AG09319 (cell line): Measurements from ENCODE around the gene RHOT1.
A peak's percentile ranks its signal among the peaks of the same experiment; 100 is the strongest.
"Not testable (repeated sequence)": the region's sequence is repeated elsewhere in the genome, so short reads cannot be mapped to it uniquely, and the experiment has no call there.

Source experiments
- DNase-seq: peaks from one replicate; pipeline ENCODE4 v3.0.0-alpha.2; 2010; ENCODE audit warnings: low read depth; ENCODE audit errors: extremely low read depth
- CTCF ChIP-seq: IDR thresholded peaks from 2 replicates; pipeline ENCODE4 v1.5.1; 2011; ENCODE audit warnings: low read depth, mild to moderate bottlenecking, inconsistent platforms, low read length, moderate library complexity

Gene RHOT1

DNA sequence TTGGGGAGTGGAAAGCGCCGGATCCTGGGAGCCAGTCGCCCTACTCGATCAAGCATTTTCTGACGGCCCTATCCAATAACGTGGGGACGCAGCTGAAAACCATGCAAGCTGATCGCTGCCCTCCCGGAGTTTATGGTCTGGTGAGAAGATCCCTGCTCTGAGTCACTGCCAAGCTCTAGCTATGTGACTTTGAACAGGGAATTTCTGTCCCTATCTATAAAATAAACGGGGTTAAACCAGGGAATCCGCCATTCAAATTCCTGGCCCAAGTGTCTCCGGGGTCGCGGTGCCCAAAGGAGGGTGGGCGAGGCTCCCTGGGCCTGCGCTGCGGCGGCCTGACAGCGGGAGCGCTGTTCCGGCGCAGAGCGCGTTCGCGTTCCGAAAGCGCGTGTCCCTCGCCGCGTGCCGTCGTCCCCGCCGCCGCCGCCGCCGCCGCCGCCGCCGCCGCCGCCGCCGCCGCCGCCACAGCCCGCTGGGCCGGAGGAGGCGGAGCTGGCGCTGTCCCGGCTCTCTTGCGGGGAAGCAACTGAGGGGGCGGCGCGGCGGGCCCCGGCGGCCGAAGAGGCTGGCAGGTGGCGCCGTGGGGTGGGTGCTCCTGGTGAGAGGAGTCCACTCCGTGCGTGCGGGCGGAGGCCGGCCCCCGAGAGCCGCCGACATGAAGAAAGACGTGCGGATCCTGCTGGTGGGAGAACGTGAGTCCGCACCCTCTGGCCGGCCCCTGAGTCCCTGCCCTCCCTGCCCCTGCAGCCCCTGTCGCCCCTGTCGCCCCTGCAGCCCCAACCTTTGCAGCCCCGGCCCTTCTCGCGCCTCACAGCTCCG, at the start of gene RHOT1:
RHOT1 (plus strand) TSS at position 465 of the 819 bp plus-strand sequence; CDS start at position 656, 191 bp downstream.
- no peak for DNase-seq

GRCh38 chr17:32099686-32100085, 42.6 kb upstream of the RHOT1 start:
- no peak for DNase-seq
- no peak for TF ChIP-seq CTCF

More for the DNA sequence above, at the start of gene RHOT1:
- TF ChIP-seq CTCF, result peak; percentile 58

GRCh38 chr17:32100323-32100722, 42.0 kb upstream of the RHOT1 start:
- not testable (repeated sequence) for DNase-seq

DNA sequence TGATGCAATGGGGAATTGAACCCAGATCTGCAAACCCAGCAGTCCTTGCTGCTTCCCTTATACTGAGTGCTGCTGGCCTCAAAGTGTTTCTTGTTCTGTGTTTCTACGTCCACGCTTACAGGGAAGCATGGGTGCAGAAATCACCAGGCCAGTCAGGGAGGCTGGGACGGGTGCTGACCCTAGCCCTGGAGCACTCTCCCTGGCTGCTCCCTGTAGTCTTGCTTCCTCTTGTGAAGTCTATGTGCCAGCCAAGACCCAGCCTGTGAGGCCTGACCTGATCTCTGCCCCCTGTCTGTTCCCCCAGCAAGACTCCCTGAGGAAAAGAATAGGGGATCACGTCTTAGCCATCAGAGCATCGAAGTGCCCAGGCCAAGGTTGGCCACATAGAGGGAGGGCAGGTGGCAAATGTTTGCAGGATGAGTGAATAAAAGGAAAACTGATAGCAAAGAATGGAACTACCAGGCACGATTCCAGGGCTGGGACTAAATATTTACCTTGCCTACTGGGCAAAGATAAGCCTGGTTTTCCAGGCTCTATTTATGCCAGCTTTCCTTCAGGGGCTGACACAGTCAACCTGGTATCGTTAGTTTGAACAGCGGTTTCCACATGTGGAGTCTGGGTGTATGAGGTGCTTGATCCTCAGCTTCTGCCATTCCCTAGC, 41.2 kb upstream of the RHOT1 start:
- no peak for DNase-seq

DNA sequence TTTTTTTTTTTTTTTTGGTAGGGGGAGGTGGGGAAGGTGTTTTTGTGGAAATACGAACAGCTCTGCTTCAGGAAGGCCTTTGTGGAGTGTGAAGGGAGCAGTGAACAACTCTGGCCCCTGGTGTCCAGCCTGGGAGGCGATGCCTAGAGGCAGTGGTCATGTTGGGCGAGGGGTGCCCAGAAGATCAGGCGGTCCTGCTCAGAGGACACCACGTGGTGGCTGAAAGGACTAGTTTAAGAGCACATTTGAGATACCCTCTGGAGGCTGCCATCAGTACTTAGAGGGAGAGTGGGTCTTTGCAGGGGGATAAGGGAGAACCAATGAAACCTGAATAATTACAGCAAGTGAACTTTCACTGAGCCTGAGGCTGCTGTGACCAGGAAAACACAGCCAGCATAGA, 40.1 kb upstream of the RHOT1 start:
- TF ChIP-seq CTCF, result no peak
- no peak for DNase-seq

More for the DNA sequence above, 41.2 kb upstream of the RHOT1 start:
- no peak for TF ChIP-seq CTCF

- no peak for DNase-seq
These were observed 39.6 kb upstream of the RHOT1 start for GRCh38 chr17:32102646-32103186.

More at GRCh38 chr17:32102646-32103186, 39.6 kb upstream of the RHOT1 start:
- no peak for TF ChIP-seq CTCF
